ENCODE data around the gene MREG.

The MREG gene

GRCh38 chr2:215895330-215895729 is 118.0 kb downstream of the MREG start:
- H3K36me3 ChIP-seq, result no peaks in the 10 kb centered on the region
- TF ChIP-seq, protein P1, sequence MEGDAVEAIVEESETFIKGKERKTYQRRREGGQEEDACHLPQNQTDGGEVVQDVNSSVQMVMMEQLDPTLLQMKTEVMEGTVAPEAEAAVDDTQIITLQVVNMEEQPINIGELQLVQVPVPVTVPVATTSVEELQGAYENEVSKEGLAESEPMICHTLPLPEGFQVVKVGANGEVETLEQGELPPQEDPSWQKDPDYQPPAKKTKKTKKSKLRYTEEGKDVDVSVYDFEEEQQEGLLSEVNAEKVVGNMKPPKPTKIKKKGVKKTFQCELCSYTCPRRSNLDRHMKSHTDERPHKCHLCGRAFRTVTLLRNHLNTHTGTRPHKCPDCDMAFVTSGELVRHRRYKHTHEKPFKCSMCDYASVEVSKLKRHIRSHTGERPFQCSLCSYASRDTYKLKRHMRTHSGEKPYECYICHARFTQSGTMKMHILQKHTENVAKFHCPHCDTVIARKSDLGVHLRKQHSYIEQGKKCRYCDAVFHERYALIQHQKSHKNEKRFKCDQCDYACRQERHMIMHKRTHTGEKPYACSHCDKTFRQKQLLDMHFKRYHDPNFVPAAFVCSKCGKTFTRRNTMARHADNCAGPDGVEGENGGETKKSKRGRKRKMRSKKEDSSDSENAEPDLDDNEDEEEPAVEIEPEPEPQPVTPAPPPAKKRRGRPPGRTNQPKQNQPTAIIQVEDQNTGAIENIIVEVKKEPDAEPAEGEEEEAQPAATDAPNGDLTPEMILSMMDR (IDR thresholded peaks at IDR 0.05; ENCODE audit: low read depth, low read length), result no peak
- no peaks in the 10 kb centered on the region for H3K27me3 ChIP-seq (ENCODE audit: insufficient read depth, low read depth, severe bottlenecking)
- no peak overlapping the region for H3K27ac ChIP-seq
- DNase-seq, result no peak
- H3K9me3 ChIP-seq (ENCODE audit: severe bottlenecking), result no peaks in the 10 kb centered on the region
- H3K4me3 ChIP-seq (ENCODE audit: low read depth, low read length), result no peak overlapping the region
